ENCODE measurements around the gene BICDL2. TPM values are rescaled to one million over a fixed set of nuclear protein-coding genes. Genes with fewer than 3 reads are reported as not detected.

BICDL2 gene
- total RNA-seq, 1 donor from 2014 or later = 24.5 TPM

GRCh38 chr16:3020247-3020603 lies 16.5 kb downstream of the BICDL2 start, which contains the start of gene TNFRSF12A:
Gene TNFRSF12A (plus strand): TSS chr16:3020368. CDS start chr16:3020398, 30 bp downstream.
- peak; percentile 56 for DNase-seq (ENCODE audit: low read depth)
- peak within 1 kb of the TSS; percentile 97 for H3K4me3 ChIP-seq (ENCODE audit: low read depth, low read length)
- H3K27me3 ChIP-seq (ENCODE audit: control insufficient read depth, insufficient read depth, low read length) = no peaks in the 10 kb centered on the region
- no peak for FAIRE-seq
- peaks cover 10% of the 10 kb centered on the region for H3K36me3 ChIP-seq (ENCODE audit: control insufficient read depth, insufficient read depth, low read length)
- peak; percentile 8 for TF ChIP-seq CTCF (IDR thresholded peaks at IDR 0.05; ENCODE audit: insufficient read depth, low read length, severe bottlenecking)

GRCh38 chr16:3019594-3020246 lies 17.0 kb downstream of the BICDL2 start:
- H3K27me3 ChIP-seq (ENCODE audit: control insufficient read depth, insufficient read depth, low read length) = no peaks in the 10 kb centered on the region
- DNase-seq (ENCODE audit: low read depth) (no peak), FAIRE-seq (no peak)
- peak overlapping the region; percentile 97 for H3K4me3 ChIP-seq (ENCODE audit: low read depth, low read length)
- TF ChIP-seq CTCF (IDR thresholded peaks at IDR 0.05; ENCODE audit: insufficient read depth, low read length, severe bottlenecking) = no peak
- H3K36me3 ChIP-seq (ENCODE audit: control insufficient read depth, insufficient read depth, low read length) = peaks cover 10% of the 10 kb centered on the region

- DNase-seq (ENCODE audit: low read depth) = no peak
- peak; percentile 23 for TF ChIP-seq CTCF (IDR thresholded peaks at IDR 0.05; ENCODE audit: insufficient read depth, low read length, severe bottlenecking)
- Histone ChIP-seq H3K4me3 (ENCODE audit: low read depth, low read length) (no peak within 1 kb of the TSS), H3K36me3 (ENCODE audit: control insufficient read depth, insufficient read depth, low read length) (peaks cover 10% of the 10 kb centered on the region), H3K27me3 (ENCODE audit: control insufficient read depth, insufficient read depth, low read length) (peaks cover 2% of the 10 kb centered on the region)
- no peak for FAIRE-seq
These were observed 18.8 kb downstream of the BICDL2 start, which contains the start of gene CLDN6 for GRCh38 chr16:3017794-3018506. Gene CLDN6 (minus strand): TSS chr16:3018183. CDS start chr16:3016021, 2,162 bp downstream.

GRCh38 chr16:3017344-3017743 lies 19.4 kb downstream of the BICDL2 start:
- Histone ChIP-seq H3K27me3 (ENCODE audit: control insufficient read depth, insufficient read depth, low read length) (peaks cover 2% of the 10 kb centered on the region), H3K4me3 (ENCODE audit: low read depth, low read length) (no peak overlapping the region), H3K36me3 (ENCODE audit: control insufficient read depth, insufficient read depth, low read length) (peaks cover 8% of the 10 kb centered on the region)
- no peak for TF ChIP-seq CTCF (IDR thresholded peaks at IDR 0.05; ENCODE audit: insufficient read depth, low read length, severe bottlenecking)
- no peak for DNase-seq (ENCODE audit: low read depth)
- no peak for FAIRE-seq

GRCh38 chr16:3015865-3016521 lies 20.8 kb downstream of the BICDL2 start:
- Histone ChIP-seq H3K36me3 (ENCODE audit: control insufficient read depth, insufficient read depth, low read length) (no peaks in the 10 kb centered on the region), H3K27me3 (ENCODE audit: control insufficient read depth, insufficient read depth, low read length) (peaks cover 5% of the 10 kb centered on the region), H3K4me3 (ENCODE audit: low read depth, low read length) (no peak overlapping the region)
- FAIRE-seq (no peak), DNase-seq (ENCODE audit: low read depth) (no peak)
- TF ChIP-seq CTCF (IDR thresholded peaks at IDR 0.05; ENCODE audit: insufficient read depth, low read length, severe bottlenecking) = no peak

All from bronchial epithelial cell (primary cell).